NOMO-1 (cell line): ENCODE results near the gene COL25A1.
A peak's percentile ranks its signal among the peaks of the same experiment; 100 is the strongest.
"Not testable (repeated sequence)": the region's sequence is repeated elsewhere in the genome, so short reads cannot be mapped to it uniquely, and the experiment has no call there.

ENCODE experiments used
- DNase-seq, 2 experiments: peaks; one replicate each; lab custom pipeline; 2025; ENCODE audit not compliant: unreplicated experiment in 2 of 2; lab: John Stamatoyannopoulos, UW

The COL25A1 gene

DNA sequence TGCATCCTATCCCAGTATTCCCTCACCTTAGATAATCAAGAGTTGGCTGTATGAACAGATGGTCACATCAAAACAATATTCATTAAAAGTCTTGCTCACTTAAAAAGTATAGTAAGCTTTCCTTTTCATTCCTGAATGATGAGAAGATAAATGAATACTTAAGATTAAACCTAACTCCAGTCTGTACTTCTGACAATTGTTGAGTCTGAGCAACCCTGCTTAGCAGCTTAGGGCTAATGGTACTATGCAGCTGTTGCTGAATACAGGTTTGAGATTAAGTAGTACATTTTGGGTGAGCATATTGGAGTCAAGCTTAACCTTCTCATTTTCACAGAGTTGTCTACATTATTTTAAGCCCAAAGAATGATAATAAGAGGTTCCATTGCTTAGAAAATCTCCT is 417.9 kb downstream of the COL25A1 start:
- no peak for DNase-seq

DNA sequence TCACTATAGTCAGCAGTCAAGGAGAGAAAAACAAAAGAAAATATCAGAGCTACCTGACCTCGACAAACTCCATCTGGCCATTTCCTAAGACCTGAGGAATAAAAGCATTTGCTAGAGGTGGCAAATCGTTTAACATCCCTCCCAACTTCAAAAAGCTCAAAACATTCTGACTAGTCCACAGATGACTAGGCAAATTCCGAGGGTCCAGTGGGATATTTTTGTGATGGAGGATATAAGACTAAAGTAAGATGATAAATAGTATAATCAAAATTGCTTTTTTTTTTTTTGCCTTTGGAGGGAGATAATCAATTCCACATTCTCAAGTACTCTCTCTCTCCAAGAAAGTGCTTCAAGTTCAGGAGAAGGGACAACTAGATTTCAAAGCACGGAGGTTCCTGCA is 420.5 kb downstream of the COL25A1 start:
- no peak for DNase-seq

DNA sequence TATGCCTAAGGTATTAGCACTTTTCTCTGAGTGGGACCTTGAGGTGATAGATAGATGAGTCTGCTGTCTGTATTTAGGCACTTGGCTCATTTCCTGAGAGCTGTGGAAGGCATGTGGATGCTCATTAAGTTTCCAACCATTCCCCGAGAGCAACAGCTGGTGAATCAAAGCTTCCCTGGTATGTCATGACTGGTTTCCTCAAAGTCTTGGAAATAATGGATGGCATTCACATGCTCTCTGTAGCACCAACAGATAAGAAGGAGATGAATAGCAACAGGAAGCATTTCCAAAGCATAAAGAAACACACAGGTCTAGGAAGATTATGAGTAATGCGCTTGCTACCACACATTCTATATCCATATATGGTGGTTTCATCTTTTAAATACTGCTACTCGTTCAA is 421.3 kb downstream of the COL25A1 start:
- DNase-seq: no peak

- DNase-seq: peak; percentile 11 to 76
Observed at GRCh38 chr4:108878806-108879205, 423.7 kb downstream of the COL25A1 start.

DNA sequence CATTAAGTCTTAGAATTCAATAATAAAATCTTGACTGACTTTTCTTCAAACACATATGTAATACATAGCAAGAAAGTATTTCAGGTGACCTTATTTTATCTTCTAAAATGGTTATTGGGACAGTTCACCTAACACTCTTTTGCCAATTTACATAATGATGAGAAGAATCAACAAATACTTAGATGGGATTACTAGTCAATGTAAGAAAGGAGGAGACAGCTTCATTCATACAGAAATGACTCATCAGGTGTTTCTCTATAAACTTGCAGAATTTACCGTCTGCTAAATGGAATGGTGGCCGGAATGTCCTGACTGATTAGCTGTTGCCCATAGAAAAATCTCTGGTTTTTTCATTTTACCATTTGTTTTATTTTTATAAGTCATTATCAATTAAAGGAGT is 424.6 kb downstream of the COL25A1 start:
- DNase-seq: no peak

DNA sequence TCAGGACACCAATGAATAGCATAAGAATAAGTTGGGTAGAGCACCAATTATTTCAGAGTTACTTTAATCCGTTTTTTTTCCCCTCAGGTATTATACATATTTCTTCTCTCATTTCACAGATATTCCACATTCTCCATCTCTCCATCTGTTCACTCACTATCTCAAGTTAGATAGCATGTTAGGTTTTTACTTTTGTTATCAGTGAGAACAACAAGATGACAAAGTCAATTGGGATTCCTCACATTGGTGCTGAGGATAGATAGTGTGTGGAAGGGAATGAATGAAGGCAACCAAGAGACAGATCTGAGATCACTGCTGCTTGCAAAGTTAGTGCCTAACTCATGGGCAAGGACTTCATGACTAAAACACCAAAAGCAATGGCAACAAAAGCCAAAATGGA is 427.7 kb downstream of the COL25A1 start:
- no peak for DNase-seq

DNA sequence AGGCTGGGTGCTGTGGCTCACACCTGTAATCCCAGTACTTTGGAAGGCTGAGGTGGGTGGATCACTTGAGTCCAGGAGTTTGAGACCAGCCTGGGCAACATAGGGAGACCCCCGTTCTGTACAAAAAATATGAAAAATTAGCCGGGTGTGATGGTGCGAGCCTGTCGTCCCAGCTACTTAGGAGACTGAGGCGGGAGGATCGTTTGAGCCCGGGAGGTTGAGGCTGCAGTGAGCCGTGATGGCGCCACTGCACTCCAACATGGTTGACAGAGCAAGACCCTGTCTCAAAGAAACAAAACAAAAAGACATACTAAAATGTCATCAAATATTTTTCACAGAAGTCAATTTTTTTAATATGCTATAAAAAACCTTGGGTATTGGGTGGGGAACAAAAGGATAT is 432.5 kb downstream of the COL25A1 start:
- DNase-seq: not testable (repeated sequence)

GRCh38 chr4:108868606-108869227 is 433.7 kb downstream of the COL25A1 start:
- no peak for DNase-seq

- no peak for DNase-seq
Observed at GRCh38 chr4:108867476-108867875, 435.0 kb downstream of the COL25A1 start.

DNA sequence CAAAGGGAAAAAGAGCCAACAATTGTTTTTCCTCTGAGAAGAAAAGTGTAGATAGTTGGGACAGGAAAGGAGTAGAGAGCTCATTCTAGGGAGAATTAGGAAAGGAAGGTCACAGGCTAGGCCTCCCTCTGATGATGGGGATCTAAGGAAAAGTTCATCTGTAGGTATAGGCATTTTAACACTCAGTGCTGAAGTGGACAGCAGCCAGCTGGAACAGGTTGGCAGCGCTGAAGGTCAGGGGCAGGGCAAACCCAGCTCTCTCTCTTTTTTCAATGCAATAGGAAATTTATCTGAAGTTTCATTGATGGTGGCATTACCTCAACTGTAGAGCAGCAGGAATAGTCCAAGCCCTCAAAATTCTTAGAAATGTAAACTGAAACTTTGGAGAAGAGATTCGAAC is 441.1 kb downstream of the COL25A1 start:
- DNase-seq: no peak

DNA sequence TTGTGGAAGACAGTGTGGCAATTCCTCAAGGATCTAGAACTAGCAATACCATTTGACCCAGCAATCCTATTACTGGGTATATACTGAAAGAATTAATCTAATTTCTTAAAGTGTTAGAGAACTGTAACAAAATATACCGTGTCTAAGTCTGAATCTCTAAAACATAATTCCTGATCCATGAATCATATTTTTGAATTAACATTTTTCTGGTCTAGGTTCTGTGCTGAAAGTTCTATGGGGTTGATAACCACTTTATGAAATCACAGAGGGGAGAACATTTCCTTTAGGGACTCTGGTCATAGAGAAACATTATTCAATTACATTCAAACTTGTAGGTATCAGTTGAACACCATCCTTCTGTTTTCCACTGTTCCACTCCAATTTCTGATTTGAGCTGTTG is 447.7 kb downstream of the COL25A1 start:
- no peak for DNase-seq

DNA sequence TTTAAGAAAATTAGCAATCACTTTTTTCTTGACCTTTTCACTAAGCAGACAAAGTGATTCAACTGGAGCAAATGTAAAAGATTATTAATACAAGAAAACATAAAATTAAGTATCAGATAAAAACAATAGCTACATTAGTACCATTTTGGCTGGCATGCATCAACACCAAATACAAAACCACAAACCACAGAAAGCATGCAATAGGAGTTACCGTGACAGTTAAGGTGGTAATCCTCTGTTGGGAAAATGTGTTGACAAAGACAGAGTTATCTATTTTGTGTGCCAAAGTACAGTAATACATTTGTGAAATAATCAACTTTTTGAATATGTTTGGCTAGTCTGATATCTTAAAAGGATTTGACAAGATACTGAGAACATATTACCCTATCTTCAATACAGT is 449.8 kb downstream of the COL25A1 start:
- DNase-seq: no peak

- no peak for DNase-seq
Observed at GRCh38 chr4:108851366-108851765, 451.1 kb downstream of the COL25A1 start.

DNA sequence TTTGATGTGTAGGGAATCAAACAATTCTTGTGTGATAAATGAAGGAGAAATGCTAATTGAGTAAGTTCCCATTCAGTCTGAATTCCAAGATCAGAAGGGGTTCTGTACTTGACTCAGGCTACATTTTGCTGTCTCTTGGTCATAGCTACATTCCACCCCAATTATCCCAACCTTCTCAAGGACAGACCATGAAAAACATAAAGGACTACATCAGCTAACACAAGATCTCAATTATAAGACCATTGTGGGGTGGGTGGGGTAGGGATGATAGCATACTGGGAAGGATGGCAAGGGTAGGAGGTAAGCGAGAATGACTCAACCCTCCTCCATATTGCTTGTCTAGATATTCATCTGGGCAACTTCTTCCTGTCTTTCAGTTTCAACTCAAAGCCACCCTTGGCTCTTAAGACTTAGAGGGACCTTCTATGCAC is 452.2 kb downstream of the COL25A1 start:
- DNase-seq: no peak

DNA sequence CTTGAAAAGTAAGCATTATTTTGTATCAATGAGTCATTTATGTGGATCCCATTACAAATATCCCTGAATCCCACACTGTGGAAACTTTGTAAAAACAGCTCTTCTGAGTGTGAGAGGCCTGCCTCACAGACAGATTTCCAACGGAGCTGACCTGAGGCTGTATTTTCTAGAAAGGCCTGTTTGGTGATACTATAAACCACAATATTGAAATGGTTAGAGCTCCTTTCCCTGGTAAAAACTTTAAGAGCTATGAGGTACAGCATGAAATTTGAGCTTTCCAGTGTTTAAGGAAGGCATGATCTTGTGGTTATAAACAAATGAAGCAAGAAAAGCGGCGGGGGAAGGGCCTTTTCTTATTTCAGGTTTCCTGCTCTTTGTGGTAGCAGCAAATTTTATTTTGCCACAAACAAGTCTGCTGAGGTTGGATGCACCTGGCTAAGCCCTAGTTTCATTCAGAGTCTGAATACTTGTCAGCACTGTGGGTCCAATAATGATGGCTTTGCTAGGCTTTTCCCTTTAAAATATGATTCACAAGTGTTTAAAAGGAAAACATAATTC is 452.8 kb downstream of the COL25A1 start:
- peak; percentile 17 to 23 for DNase-seq

DNA sequence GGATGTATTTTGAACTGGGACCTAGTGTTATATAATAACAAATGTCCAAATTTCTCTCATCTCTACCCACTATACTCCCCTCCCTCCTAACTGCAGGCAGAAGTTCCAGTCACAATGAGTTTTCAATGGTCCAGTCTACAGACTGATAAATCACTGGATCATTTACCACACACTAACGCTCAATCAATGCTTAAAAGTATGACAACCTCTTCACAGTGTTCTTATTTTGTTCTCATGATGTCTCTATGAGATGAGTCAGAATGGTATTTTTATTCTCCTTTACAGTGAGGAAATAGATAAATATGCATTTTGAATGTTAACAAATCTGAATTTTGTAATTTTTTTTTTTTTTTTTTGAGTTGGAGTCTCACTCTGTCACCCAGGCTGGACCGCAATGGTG is 455.9 kb downstream of the COL25A1 start:
- no peak for DNase-seq

DNA sequence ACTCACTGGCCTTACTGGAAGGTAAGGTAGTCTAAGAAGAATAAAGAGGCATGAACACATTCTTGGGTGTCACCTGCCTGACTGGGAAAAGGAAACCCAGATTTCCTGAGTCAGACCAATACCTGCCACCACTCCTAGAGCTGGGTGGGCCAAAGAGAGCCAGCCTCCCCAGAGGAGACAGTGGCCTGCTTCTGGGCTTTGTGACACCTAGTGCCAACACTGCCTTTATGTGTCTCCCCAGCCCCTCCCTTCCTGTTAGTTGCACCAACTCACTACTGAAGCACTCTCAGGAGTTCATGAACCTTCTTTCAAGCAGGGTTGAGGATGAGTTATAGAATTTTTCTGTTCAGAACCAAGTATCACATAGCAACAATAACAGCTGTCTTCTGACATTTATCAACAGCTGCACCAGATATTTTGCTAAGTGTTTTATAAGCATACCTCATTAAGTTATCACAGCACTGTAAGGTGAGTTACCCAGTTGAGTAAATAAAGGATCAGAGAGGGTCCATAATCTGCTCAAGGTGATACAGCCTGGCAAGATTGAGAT is 462.0 kb downstream of the COL25A1 start:
- no peak for DNase-seq

DNA sequence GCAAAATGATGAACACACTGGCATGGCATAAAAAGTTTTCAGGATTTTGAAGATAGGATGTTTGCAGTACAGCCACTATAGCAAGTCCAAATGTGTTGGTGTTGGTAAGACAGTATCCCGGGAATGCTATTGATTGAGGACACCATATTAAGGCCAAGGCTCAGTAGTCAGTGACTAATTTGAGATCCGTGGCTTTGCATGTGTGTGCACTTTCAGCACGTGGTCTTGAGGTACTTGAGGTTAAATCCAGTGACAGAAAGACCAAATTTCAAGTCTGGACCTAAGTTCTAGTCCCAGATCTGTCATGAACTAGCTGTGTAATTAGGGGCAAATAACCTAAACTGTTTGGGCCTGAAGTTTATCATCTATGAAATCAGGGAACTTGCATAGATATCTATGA is 463.1 kb downstream of the COL25A1 start:
- DNase-seq: no peak

GRCh38 chr4:108838451-108838850 is 464.0 kb downstream of the COL25A1 start:
- DNase-seq: no peak

DNA sequence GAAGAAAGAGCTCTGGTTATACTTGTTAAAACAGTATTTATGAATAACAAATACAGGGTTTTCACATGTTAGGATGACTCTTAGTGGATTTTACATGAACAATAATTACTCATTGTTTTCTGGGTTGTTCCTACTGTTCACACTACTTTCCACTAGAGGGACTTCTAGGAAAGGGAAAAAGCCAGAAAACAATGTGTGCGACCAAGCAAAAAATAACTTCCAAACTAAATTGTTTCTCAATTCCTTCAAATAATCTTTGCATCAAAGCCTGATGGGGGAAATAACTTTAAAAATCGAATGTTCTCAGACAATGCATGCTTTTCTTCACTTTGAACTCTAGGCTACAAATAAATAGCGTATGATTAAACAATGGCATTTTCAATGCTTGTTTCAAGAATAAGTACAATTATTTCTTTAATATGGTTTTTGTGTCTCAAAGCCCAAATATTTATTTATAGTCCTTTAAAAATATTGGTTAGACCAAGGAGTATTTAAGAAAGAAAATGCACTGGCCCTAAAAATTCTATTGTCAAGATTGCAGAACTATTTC is 467.5 kb downstream of the COL25A1 start:
- peak; percentile 38 to 64 for DNase-seq

DNA sequence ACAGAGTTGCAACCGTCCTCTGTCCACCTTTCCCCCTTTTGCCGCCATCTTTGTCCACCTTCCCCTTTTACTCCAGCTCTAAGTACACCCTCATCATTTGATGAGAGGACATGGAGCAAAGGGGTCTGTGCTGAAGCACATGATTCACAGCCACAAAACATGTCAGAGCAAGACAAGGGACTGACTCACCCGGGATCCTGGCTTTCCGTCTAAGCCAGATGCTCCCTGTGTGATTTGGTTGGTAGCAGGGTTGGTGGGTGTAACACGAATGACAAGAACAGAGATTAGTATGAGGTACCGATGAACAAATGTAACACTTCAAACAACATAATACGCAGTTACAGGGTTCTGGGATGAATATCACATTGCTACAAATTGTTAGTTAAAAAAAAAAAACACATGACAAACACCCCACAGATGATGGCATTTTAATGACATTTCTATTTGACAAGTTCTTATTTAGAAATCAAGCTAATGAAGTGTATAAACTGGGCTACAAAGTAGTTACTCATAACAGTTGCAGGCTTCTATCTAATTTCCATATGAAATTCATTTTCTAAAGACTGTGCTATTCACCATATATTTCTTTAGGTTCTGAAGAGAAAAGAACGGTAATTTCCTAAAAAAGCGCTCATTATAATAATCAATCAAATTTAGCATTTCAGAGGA is 468.2 kb downstream of the COL25A1 start:
- DNase-seq: no peak

DNA sequence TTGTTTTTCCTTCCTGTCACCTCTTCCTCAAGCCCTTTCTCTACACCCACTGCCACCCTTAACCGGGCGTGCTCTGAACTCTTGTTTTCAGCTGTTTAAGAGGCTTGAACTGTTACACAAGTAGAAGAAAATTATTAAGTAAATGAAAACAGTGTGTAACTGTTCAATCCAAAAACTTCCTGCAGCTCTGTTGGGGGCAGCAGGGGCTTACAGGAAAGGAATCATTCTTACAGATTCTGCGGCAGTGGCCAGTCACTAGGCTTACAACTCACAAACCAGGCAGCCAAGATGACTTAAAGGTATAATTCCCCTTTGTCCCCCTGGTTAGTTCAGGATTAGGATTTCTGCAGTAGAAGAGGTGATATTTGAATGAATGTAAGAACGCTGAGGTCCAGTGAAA is 469.4 kb downstream of the COL25A1 start:
- DNase-seq: no peak
